Measurements from ENCODE around the gene ARHGAP24.

DNA sequence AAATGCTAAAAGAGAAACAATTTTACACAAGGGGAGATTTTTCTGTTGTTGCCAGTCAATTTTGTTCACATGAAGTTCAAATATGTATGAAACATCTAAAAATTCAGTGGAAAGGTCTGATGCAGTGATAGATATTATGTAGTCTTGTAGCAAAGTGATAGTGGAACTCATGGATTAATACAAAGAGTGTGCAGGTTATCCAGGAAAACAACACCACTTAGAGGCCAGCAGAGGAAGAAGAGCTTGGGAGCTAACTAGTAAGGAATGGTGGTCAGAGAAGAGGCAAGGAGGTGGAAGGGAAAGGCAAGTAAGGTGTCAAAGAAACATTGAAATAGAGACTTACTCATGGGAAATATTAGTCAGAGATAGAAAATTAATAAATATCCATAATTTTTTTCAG lies 489.3 kb downstream of the ARHGAP24 start:
- TF ChIP-seq POLR2A (IDR thresholded peaks at IDR 0.05; ENCODE audit: borderline replicate concordance, extremely low read depth, insufficient read depth, insufficient read length) (no peak), TCF7L2 (IDR thresholded peaks at IDR 0.05; ENCODE audit: borderline replicate concordance, extremely low read depth, insufficient read depth, insufficient read length) (no peak), POLR2AphosphoS5 (IDR thresholded peaks at IDR 0.05; ENCODE audit: low read depth, low read length) (no peak)
- TF ChIP-seq, protein P1, sequence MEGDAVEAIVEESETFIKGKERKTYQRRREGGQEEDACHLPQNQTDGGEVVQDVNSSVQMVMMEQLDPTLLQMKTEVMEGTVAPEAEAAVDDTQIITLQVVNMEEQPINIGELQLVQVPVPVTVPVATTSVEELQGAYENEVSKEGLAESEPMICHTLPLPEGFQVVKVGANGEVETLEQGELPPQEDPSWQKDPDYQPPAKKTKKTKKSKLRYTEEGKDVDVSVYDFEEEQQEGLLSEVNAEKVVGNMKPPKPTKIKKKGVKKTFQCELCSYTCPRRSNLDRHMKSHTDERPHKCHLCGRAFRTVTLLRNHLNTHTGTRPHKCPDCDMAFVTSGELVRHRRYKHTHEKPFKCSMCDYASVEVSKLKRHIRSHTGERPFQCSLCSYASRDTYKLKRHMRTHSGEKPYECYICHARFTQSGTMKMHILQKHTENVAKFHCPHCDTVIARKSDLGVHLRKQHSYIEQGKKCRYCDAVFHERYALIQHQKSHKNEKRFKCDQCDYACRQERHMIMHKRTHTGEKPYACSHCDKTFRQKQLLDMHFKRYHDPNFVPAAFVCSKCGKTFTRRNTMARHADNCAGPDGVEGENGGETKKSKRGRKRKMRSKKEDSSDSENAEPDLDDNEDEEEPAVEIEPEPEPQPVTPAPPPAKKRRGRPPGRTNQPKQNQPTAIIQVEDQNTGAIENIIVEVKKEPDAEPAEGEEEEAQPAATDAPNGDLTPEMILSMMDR (IDR thresholded peaks at IDR 0.05 in 2 of 3, conservative IDR thresholded peaks at IDR 0.05 in 1 of 3; ENCODE audit: borderline replicate concordance in 1 of 3, insufficient read depth in 1 of 3, low read depth in 2 of 3, low read length in 2 of 3) = peak; percentile 13 to 33 (median 22); a peak in 2 of 6 replicates
- TF ChIP-seq, protein P2, sequence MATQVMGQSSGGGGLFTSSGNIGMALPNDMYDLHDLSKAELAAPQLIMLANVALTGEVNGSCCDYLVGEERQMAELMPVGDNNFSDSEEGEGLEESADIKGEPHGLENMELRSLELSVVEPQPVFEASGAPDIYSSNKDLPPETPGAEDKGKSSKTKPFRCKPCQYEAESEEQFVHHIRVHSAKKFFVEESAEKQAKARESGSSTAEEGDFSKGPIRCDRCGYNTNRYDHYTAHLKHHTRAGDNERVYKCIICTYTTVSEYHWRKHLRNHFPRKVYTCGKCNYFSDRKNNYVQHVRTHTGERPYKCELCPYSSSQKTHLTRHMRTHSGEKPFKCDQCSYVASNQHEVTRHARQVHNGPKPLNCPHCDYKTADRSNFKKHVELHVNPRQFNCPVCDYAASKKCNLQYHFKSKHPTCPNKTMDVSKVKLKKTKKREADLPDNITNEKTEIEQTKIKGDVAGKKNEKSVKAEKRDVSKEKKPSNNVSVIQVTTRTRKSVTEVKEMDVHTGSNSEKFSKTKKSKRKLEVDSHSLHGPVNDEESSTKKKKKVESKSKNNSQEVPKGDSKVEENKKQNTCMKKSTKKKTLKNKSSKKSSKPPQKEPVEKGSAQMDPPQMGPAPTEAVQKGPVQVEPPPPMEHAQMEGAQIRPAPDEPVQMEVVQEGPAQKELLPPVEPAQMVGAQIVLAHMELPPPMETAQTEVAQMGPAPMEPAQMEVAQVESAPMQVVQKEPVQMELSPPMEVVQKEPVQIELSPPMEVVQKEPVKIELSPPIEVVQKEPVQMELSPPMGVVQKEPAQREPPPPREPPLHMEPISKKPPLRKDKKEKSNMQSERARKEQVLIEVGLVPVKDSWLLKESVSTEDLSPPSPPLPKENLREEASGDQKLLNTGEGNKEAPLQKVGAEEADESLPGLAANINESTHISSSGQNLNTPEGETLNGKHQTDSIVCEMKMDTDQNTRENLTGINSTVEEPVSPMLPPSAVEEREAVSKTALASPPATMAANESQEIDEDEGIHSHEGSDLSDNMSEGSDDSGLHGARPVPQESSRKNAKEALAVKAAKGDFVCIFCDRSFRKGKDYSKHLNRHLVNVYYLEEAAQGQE (IDR thresholded peaks at IDR 0.05; ENCODE audit: low read depth) = no peak
